Measurements from ENCODE around the gene PWWP2B.
"Not testable (repeated sequence)": the region's sequence is repeated elsewhere in the genome, so short reads cannot be mapped to it uniquely, and the experiment has no call there.

The PWWP2B gene

GRCh38 chr10:132373241-132373955, 23.6 kb upstream of the PWWP2B start:
- H3K27me3 ChIP-seq (ENCODE audit: control insufficient read depth, insufficient read depth, low read length): no peaks in the 10 kb centered on the region
- no peak overlapping the region for H3K27ac ChIP-seq (ENCODE audit: low read depth, low read length)
- H3K9me3 ChIP-seq (ENCODE audit: control insufficient read depth, insufficient read depth, low read length): no peaks in the 10 kb centered on the region
- H3K4me1 ChIP-seq (ENCODE audit: control insufficient read depth, insufficient read depth, low read length): peaks cover 5% of the 10 kb centered on the region; the same call in 1 of the 2 replicates
- no peak overlapping the region for H3K4me3 ChIP-seq (ENCODE audit: low read depth, low read length)
- H3K9ac ChIP-seq (ENCODE audit: low read depth, low read length): no peak overlapping the region
- H3K36me3 ChIP-seq (ENCODE audit: control insufficient read depth, insufficient read depth, low read length): no peaks in the 10 kb centered on the region

- no peaks in the 10 kb centered on the region for H3K9me3 ChIP-seq (ENCODE audit: control insufficient read depth, insufficient read depth, low read length)
- H3K4me1 ChIP-seq (ENCODE audit: control insufficient read depth, insufficient read depth, low read length): peaks cover 5% of the 10 kb centered on the region; the same call in 1 of the 2 replicates
- no peak overlapping the region for H3K4me3 ChIP-seq (ENCODE audit: low read depth, low read length)
- no peaks in the 10 kb centered on the region for H3K27me3 ChIP-seq (ENCODE audit: control insufficient read depth, insufficient read depth, low read length)
- H3K36me3 ChIP-seq (ENCODE audit: control insufficient read depth, insufficient read depth, low read length): no peaks in the 10 kb centered on the region
- H3K9ac ChIP-seq (ENCODE audit: low read depth, low read length): no peak overlapping the region
- no peak overlapping the region for H3K27ac ChIP-seq (ENCODE audit: low read depth, low read length)
Observed at GRCh38 chr10:132374176-132374575, 22.8 kb upstream of the PWWP2B start.

- H3K9me3 ChIP-seq (ENCODE audit: control insufficient read depth, insufficient read depth, low read length): no peaks in the 10 kb centered on the region
- H3K4me1 ChIP-seq (ENCODE audit: control insufficient read depth, insufficient read depth, low read length): peaks cover 5% of the 10 kb centered on the region; the same call in 1 of the 2 replicates
- no peak overlapping the region for H3K4me3 ChIP-seq (ENCODE audit: low read depth, low read length)
- H3K36me3 ChIP-seq (ENCODE audit: control insufficient read depth, insufficient read depth, low read length): no peaks in the 10 kb centered on the region
- no peak overlapping the region for H3K27ac ChIP-seq (ENCODE audit: low read depth, low read length)
- no peaks in the 10 kb centered on the region for H3K27me3 ChIP-seq (ENCODE audit: control insufficient read depth, insufficient read depth, low read length)
- no peak overlapping the region for H3K9ac ChIP-seq (ENCODE audit: low read depth, low read length)
Observed at GRCh38 chr10:132374612-132375011, 22.4 kb upstream of the PWWP2B start.

- Histone ChIP-seq H3K9me3 (ENCODE audit: control insufficient read depth, insufficient read depth, low read length) (no peaks in the 10 kb centered on the region), H3K27me3 (ENCODE audit: control insufficient read depth, insufficient read depth, low read length) (no peaks in the 10 kb centered on the region), H3K27ac (ENCODE audit: low read depth, low read length) (no peak overlapping the region), H3K9ac (ENCODE audit: low read depth, low read length) (no peak overlapping the region), H3K4me1 (ENCODE audit: control insufficient read depth, insufficient read depth, low read length) (peaks cover 5% of the 10 kb centered on the region; the same call in 1 of the 2 replicates), H3K4me3 (ENCODE audit: low read depth, low read length) (no peak overlapping the region), H3K36me3 (ENCODE audit: control insufficient read depth, insufficient read depth, low read length) (no peaks in the 10 kb centered on the region)
Observed at GRCh38 chr10:132375116-132375794, 21.7 kb upstream of the PWWP2B start.

GRCh38 chr10:132375795-132376297, 21.2 kb upstream of the PWWP2B start:
- Histone ChIP-seq H3K27ac (ENCODE audit: low read depth, low read length) (no peak overlapping the region), H3K27me3 (ENCODE audit: control insufficient read depth, insufficient read depth, low read length) (no peaks in the 10 kb centered on the region), H3K9ac (ENCODE audit: low read depth, low read length) (no peak overlapping the region), H3K4me1 (ENCODE audit: control insufficient read depth, insufficient read depth, low read length) (peaks cover 5% of the 10 kb centered on the region; the same call in 1 of the 2 replicates), H3K36me3 (ENCODE audit: control insufficient read depth, insufficient read depth, low read length) (no peaks in the 10 kb centered on the region), H3K9me3 (ENCODE audit: control insufficient read depth, insufficient read depth, low read length) (no peaks in the 10 kb centered on the region), H3K4me3 (ENCODE audit: low read depth, low read length) (no peak overlapping the region)

- Histone ChIP-seq H3K4me1 (ENCODE audit: control insufficient read depth, insufficient read depth, low read length) (peaks cover 5% of the 10 kb centered on the region; the same call in 1 of the 2 replicates), H3K36me3 (ENCODE audit: control insufficient read depth, insufficient read depth, low read length) (no peaks in the 10 kb centered on the region), H3K27me3 (ENCODE audit: control insufficient read depth, insufficient read depth, low read length) (no peaks in the 10 kb centered on the region), H3K9me3 (ENCODE audit: control insufficient read depth, insufficient read depth, low read length) (no peaks in the 10 kb centered on the region), H3K9ac (ENCODE audit: low read depth, low read length) (no peak overlapping the region), H3K27ac (ENCODE audit: low read depth, low read length) (no peak overlapping the region), H3K4me3 (ENCODE audit: low read depth, low read length) (no peak overlapping the region)
Observed at GRCh38 chr10:132376394-132376851, 20.6 kb upstream of the PWWP2B start.

- Histone ChIP-seq H3K9me3 (ENCODE audit: control insufficient read depth, insufficient read depth, low read length) (no peaks in the 10 kb centered on the region), H3K4me3 (ENCODE audit: low read depth, low read length) (no peak overlapping the region), H3K27me3 (ENCODE audit: control insufficient read depth, insufficient read depth, low read length) (no peaks in the 10 kb centered on the region), H3K4me1 (ENCODE audit: control insufficient read depth, insufficient read depth, low read length) (peaks cover 5% of the 10 kb centered on the region; the same call in 1 of the 2 replicates), H3K27ac (ENCODE audit: low read depth, low read length) (no peak overlapping the region), H3K9ac (ENCODE audit: low read depth, low read length) (no peak overlapping the region), H3K36me3 (ENCODE audit: control insufficient read depth, insufficient read depth, low read length) (no peaks in the 10 kb centered on the region)
Observed at GRCh38 chr10:132377326-132377725, 19.7 kb upstream of the PWWP2B start.

GRCh38 chr10:132379026-132379425, 18.0 kb upstream of the PWWP2B start:
- not testable (repeated sequence) for H3K9me3 ChIP-seq (ENCODE audit: control insufficient read depth, insufficient read depth, low read length); H3K4me1 ChIP-seq (ENCODE audit: control insufficient read depth, insufficient read depth, low read length); H3K9ac ChIP-seq (ENCODE audit: low read depth, low read length); H3K4me3 ChIP-seq (ENCODE audit: low read depth, low read length); H3K36me3 ChIP-seq (ENCODE audit: control insufficient read depth, insufficient read depth, low read length); H3K27ac ChIP-seq (ENCODE audit: low read depth, low read length); H3K27me3 ChIP-seq (ENCODE audit: control insufficient read depth, insufficient read depth, low read length)

GRCh38 chr10:132380986-132381385, 16.0 kb upstream of the PWWP2B start:
- not testable (repeated sequence) for H3K27ac ChIP-seq (ENCODE audit: low read depth, low read length); H3K9ac ChIP-seq (ENCODE audit: low read depth, low read length); H3K9me3 ChIP-seq (ENCODE audit: control insufficient read depth, insufficient read depth, low read length); H3K36me3 ChIP-seq (ENCODE audit: control insufficient read depth, insufficient read depth, low read length); H3K27me3 ChIP-seq (ENCODE audit: control insufficient read depth, insufficient read depth, low read length); H3K4me1 ChIP-seq (ENCODE audit: control insufficient read depth, insufficient read depth, low read length); H3K4me3 ChIP-seq (ENCODE audit: low read depth, low read length)

GRCh38 chr10:132381741-132382140, 15.3 kb upstream of the PWWP2B start:
- no peaks in the 10 kb centered on the region for H3K4me1 ChIP-seq (ENCODE audit: control insufficient read depth, insufficient read depth, low read length)

More at GRCh38 chr10:132381741-132382140, 15.3 kb upstream of the PWWP2B start:
- Histone ChIP-seq H3K9ac (ENCODE audit: low read depth, low read length) (no peak overlapping the region), H3K27me3 (ENCODE audit: control insufficient read depth, insufficient read depth, low read length) (no peaks in the 10 kb centered on the region), H3K9me3 (ENCODE audit: control insufficient read depth, insufficient read depth, low read length) (no peaks in the 10 kb centered on the region), H3K4me3 (ENCODE audit: low read depth, low read length) (no peak overlapping the region), H3K36me3 (ENCODE audit: control insufficient read depth, insufficient read depth, low read length) (no peaks in the 10 kb centered on the region), H3K27ac (ENCODE audit: low read depth, low read length) (no peak overlapping the region)
